Fibroblast of lung (primary cell): ENCODE measurements around the gene UCP3.

Experiments used
- EZH2 ChIP-seq: IDR thresholded peaks from 2 replicates; pipeline ENCODE4 v1.5.1; 2012; ENCODE audit warnings: low read length, control low read depth, mild to moderate bottlenecking; ENCODE audit errors: missing control alignments
- TF ChIP-seq, protein P1 (sequence below), 2 donors: IDR thresholded peaks in 1 of 2; conservative IDR thresholded peaks in 1 of 2; 1 replicate in 1 of 2; 2 replicates in 1 of 2; pipeline ENCODE4 v1.5.1; 2011 to 2012; ENCODE audit warnings: low read length in 2 of 2, control low read depth in 1 of 2, inconsistent platforms in 1 of 2, low read depth in 1 of 2, mild to moderate bottlenecking in 1 of 2

GRCh38 chr11:74015919-74016684 is 7.2 kb upstream of the UCP3 start:
- TF ChIP-seq, protein P1, sequence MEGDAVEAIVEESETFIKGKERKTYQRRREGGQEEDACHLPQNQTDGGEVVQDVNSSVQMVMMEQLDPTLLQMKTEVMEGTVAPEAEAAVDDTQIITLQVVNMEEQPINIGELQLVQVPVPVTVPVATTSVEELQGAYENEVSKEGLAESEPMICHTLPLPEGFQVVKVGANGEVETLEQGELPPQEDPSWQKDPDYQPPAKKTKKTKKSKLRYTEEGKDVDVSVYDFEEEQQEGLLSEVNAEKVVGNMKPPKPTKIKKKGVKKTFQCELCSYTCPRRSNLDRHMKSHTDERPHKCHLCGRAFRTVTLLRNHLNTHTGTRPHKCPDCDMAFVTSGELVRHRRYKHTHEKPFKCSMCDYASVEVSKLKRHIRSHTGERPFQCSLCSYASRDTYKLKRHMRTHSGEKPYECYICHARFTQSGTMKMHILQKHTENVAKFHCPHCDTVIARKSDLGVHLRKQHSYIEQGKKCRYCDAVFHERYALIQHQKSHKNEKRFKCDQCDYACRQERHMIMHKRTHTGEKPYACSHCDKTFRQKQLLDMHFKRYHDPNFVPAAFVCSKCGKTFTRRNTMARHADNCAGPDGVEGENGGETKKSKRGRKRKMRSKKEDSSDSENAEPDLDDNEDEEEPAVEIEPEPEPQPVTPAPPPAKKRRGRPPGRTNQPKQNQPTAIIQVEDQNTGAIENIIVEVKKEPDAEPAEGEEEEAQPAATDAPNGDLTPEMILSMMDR (conservative IDR thresholded peaks at IDR 0.05 in 1 of 2, IDR thresholded peaks at IDR 0.05 in 1 of 2; ENCODE audit: low read depth in 1 of 2, low read length in 2 of 2) = no peak
- no peak for TF ChIP-seq EZH2
